ENCODE measurements around the gene LMLN.

- TF ChIP-seq CTCF (IDR thresholded peaks at IDR 0.05) (no peak), POLR2A (IDR thresholded peaks at IDR 0.05) (no peak)
Measured at GRCh38 chr3:197983076-197983475, 23.1 kb downstream of the LMLN start.

Data from gastroesophageal sphincter (tissue), 3 donors.